A549 (cell line): ENCODE measurements around the gene ANK3. TPM values are rescaled to one million over a fixed set of nuclear protein-coding genes. Genes with fewer than 3 reads are reported as not detected.

ENCODE experiments used
- ATAC-seq, 2 experiments: fragments of 200-7000 bp in 1 of 2; fragments of >200 bp in 1 of 2; cut with Nextera tagmentation in 1 of 2; cut with Tn5 transposase in 1 of 2; 3 replicates each; pipeline versions ENCODE4 v1.8.0 to v1.9.1; 2018 to 2020; ENCODE audit warnings: mild to moderate bottlenecking in 1 of 2, moderate library complexity in 1 of 2
- CTCF ChIA-PET: fragments of 300-600 bp; sonication (Branson Sonifier 250); formaldehyde crosslinking; extraction: SDS; loops from one replicate; lab custom pipeline; 2021; ENCODE audit warnings: antibody characterized with exemption, inconsistent platforms; lab: Yijun Ruan, JAX
- POLR2A ChIA-PET: fragments of 350-600 bp; formaldehyde crosslinking; extraction: SDS; loops from one replicate; lab custom pipeline; 2021; ENCODE audit warnings: antibody characterized with exemption, inconsistent platforms; lab: Yijun Ruan, JAX
- DNase-seq, 2 experiments: peaks; one replicate each; pipeline versions ENCODE4 v3.0.0 to v3.0.0-alpha.2; 2011 to 2016; ENCODE audit warnings: low read depth in 1 of 2, low spot score in 1 of 2
- FAIRE-seq: peaks from 2 replicates; lab custom pipeline; 2011; peaks lifted over from hg19 to GRCh38; lab: Jason Lieb, UNC
- H3K27ac ChIP-seq, 2 experiments: fragments of >200 bp; sonication (Bioruptor Twin); formaldehyde crosslinking; 3 replicates each; pipeline ENCODE4 v1.5.1; 2016 to 2017
- H3K4me1 ChIP-seq: fragments of >200 bp; sonication (Bioruptor Twin); formaldehyde crosslinking; 3 replicates; pipeline ENCODE4 v1.6.1; 2016
- H3K4me2 ChIP-seq: fragments of >200 bp; sonication (Bioruptor Twin); formaldehyde crosslinking; 3 replicates; pipeline ENCODE4 v1.6.1; 2016
- H3K4me3 ChIP-seq: fragments of >200 bp; sonication (Bioruptor Twin); formaldehyde crosslinking; 3 replicates; pipeline ENCODE4 v1.5.1; 2016
- H3K9me3 ChIP-seq: fragments of >200 bp; sonication (Bioruptor Twin); formaldehyde crosslinking; 3 replicates; pipeline ENCODE4 v1.6.1; 2016
- BCL3 ChIP-seq: fragments of >200 bp; sonication (Bioruptor Twin); formaldehyde crosslinking; IDR thresholded peaks from 3 replicates; pipeline ENCODE4 v1.6.1; 2016
- CBX2 ChIP-seq: fragments of 200-600 bp; sonication (generic); IDR thresholded peaks from 2 replicates; pipeline ENCODE4 v1.6.1; 2016; ENCODE audit warnings: low read depth, mild to moderate bottlenecking, borderline replicate concordance
- CHD4 ChIP-seq: fragments of 200-600 bp; sonication (generic); IDR thresholded peaks from 2 replicates; pipeline ENCODE4 v1.6.1; 2016; ENCODE audit warnings: antibody characterized with exemption, mild to moderate bottlenecking, borderline replicate concordance
- EHMT2 ChIP-seq: fragments of 200-600 bp; sonication (generic); IDR thresholded peaks from 2 replicates; pipeline ENCODE4 v1.6.1; 2016; ENCODE audit warnings: antibody characterized with exemption, low read depth, mild to moderate bottlenecking, moderate library complexity
- ESRRA ChIP-seq: fragments of 150-350 bp; IDR thresholded peaks from 2 replicates; pipeline ENCODE4 v1.6.1; 2014; ENCODE audit warnings: mild to moderate bottlenecking, low read length, borderline replicate concordance
- FOSB ChIP-seq: fragments of 250-450 bp; sonication (Bioruptor Pico); IDR thresholded peaks from 2 replicates; pipeline ENCODE4 v1.5.0; 2020; ENCODE audit warnings: mild to moderate bottlenecking, moderate library complexity
- FOSL2 ChIP-seq, 2 experiments: fragments of 450-650 bp in 1 of 2; fragments of >200 bp in 1 of 2; sonication (Bioruptor Twin) in 1 of 2; formaldehyde crosslinking; IDR thresholded peaks; 2 replicates each; pipeline versions ENCODE4 v1.5.0 to v1.6.1; 2016 to 2020; ENCODE audit warnings: mild to moderate bottlenecking in 1 of 2, moderate library complexity in 1 of 2
- FOXS1 ChIP-seq: fragments of 250-450 bp; sonication (Bioruptor Pico); IDR thresholded peaks from 2 replicates; pipeline ENCODE4 v1.5.0; 2020; ENCODE audit warnings: mild to moderate bottlenecking, moderate library complexity
- HOXA7 ChIP-seq: fragments of 250-450 bp; sonication (Bioruptor Pico); IDR thresholded peaks from 2 replicates; pipeline ENCODE4 v1.5.0; 2020; ENCODE audit warnings: mild to moderate bottlenecking, moderate library complexity
- HOXB13 ChIP-seq: fragments of 250-450 bp; sonication (Bioruptor Pico); IDR thresholded peaks from 2 replicates; pipeline ENCODE4 v1.5.0; 2020; ENCODE audit warnings: low read depth, mild to moderate bottlenecking, moderate library complexity
- HOXB5 ChIP-seq: fragments of 250-450 bp; sonication (Bioruptor Pico); IDR thresholded peaks from 2 replicates; pipeline ENCODE4 v1.5.0; 2020; ENCODE audit warnings: mild to moderate bottlenecking, moderate library complexity
- KDM5A ChIP-seq: fragments of 200-600 bp; sonication (generic); IDR thresholded peaks from 2 replicates; pipeline ENCODE4 v1.6.1; 2016; ENCODE audit warnings: antibody characterized with exemption, mild to moderate bottlenecking
- NPAS2 ChIP-seq: fragments of 250-450 bp; sonication (Bioruptor Pico); IDR thresholded peaks from 2 replicates; pipeline ENCODE4 v1.8.0; 2022; ENCODE audit warnings: mild to moderate bottlenecking, moderate library complexity, borderline replicate concordance
- NR3C1 ChIP-seq: fragments of >200 bp; sonication (Bioruptor Twin); formaldehyde crosslinking; IDR thresholded peaks from 3 replicates; pipeline ENCODE4 v1.6.1; 2017
- POLR2AphosphoS2 ChIP-seq: conservative IDR thresholded peaks from 2 replicates; pipeline ENCODE4 v1.6.1; 2012; ENCODE audit warnings: low read length, improper control_type of control experiment, inconsistent platforms
- RAD21 ChIP-seq, 2 experiments: fragments of >200 bp in 1 of 2; sonication (Bioruptor Twin) in 1 of 2; formaldehyde crosslinking in 1 of 2; IDR thresholded peaks in 1 of 2; conservative IDR thresholded peaks in 1 of 2; 2 replicates in 1 of 2; 3 replicates in 1 of 2; pipeline ENCODE4 v1.6.1; 2012 to 2018; ENCODE audit warnings: inconsistent platforms in 1 of 2
- RARB ChIP-seq: fragments of 250-450 bp; sonication (Bioruptor Pico); IDR thresholded peaks from 2 replicates; pipeline ENCODE4 v1.8.0; 2021; ENCODE audit warnings: mild to moderate bottlenecking, moderate library complexity
- RCOR1 ChIP-seq: fragments of 150-350 bp; IDR thresholded peaks from 2 replicates; pipeline ENCODE4 v1.6.1; 2014; ENCODE audit warnings: antibody characterized with exemption, low read length, low read depth
- SREBF2 ChIP-seq: fragments of 450-650 bp; IDR thresholded peaks from 2 replicates; pipeline ENCODE4 v1.6.1; 2014; ENCODE audit warnings: mild to moderate bottlenecking, moderate library complexity
- ZC3H11A ChIP-seq: fragments of 450-650 bp; IDR thresholded peaks from 2 replicates; pipeline ENCODE4 v1.6.1; 2014; ENCODE audit warnings: antibody characterized with exemption, mild to moderate bottlenecking
- ZFP36 ChIP-seq: fragments of 450-650 bp; IDR thresholded peaks from 2 replicates; pipeline ENCODE4 v1.6.1; 2014; ENCODE audit warnings: borderline replicate concordance; ENCODE audit not compliant: partially characterized antibody
- ZSCAN20 ChIP-seq: fragments of 250-450 bp; sonication (Bioruptor Pico); IDR thresholded peaks from 2 replicates; pipeline ENCODE4 v1.8.0; 2022; ENCODE audit warnings: mild to moderate bottlenecking, moderate library complexity
- WGBS: methylation state at CpG from one replicate; pipeline ENCODE4 v1.1.6; 2017; ENCODE audit errors: missing lambda C conversion rate; 5-methylcytosine and 5-hydroxymethylcytosine counted together
- polyA plus RNA-seq, 4 experiments: library from polyadenylated mRNA; depleted of rRNA in 3 of 4; stranded (reverse); fragments of >200 nt; fragmentation: RNase III in 1 of 4; extraction: RNeasy Plus Mini Kit Qiagen cat#74134 plus additional on column Dnase treatment in 1 of 4; gene quantifications; 2 replicates in 3 of 4; 3 replicates in 1 of 4; pipeline ENCODE4 v1.2.3, GENCODE V29; 2011 to 2017
- TF ChIP-seq, protein P1 (sequence below): fragments of >200 bp; sonication (Bioruptor Twin); formaldehyde crosslinking; IDR thresholded peaks from 3 replicates; pipeline ENCODE4 v1.5.1; 2016
- TF ChIP-seq, protein P2 (sequence below): fragments of 150-350 bp; IDR thresholded peaks from 2 replicates; pipeline ENCODE4 v1.6.1; 2014; ENCODE audit warnings: low read depth, mild to moderate bottlenecking, low read length

The ANK3 gene
- polyA plus RNA-seq, 2 of the 4 experiments (the other 2 are of a cell fraction) = 0.56 to 5.4 TPM

- H3K4me2 ChIP-seq = no peak overlapping the region
- 86% methylated on average over 2 of the region's 2 CpGs for WGBS
- no peak for FAIRE-seq
Measured at GRCh38 chr10:60409202-60409601, 19.5 kb upstream of the ANK3 start.

GRCh38 chr10:60406182-60406581 lies 16.5 kb upstream of the ANK3 start:
- no peak for TF ChIP-seq RARB
- no peak for TF ChIP-seq NPAS2 (CRISPR knock-in tag)
- TF ChIP-seq NR3C1 = no peak
- no peak for TF ChIP-seq CBX2
- TF ChIP-seq, protein P1, sequence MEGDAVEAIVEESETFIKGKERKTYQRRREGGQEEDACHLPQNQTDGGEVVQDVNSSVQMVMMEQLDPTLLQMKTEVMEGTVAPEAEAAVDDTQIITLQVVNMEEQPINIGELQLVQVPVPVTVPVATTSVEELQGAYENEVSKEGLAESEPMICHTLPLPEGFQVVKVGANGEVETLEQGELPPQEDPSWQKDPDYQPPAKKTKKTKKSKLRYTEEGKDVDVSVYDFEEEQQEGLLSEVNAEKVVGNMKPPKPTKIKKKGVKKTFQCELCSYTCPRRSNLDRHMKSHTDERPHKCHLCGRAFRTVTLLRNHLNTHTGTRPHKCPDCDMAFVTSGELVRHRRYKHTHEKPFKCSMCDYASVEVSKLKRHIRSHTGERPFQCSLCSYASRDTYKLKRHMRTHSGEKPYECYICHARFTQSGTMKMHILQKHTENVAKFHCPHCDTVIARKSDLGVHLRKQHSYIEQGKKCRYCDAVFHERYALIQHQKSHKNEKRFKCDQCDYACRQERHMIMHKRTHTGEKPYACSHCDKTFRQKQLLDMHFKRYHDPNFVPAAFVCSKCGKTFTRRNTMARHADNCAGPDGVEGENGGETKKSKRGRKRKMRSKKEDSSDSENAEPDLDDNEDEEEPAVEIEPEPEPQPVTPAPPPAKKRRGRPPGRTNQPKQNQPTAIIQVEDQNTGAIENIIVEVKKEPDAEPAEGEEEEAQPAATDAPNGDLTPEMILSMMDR = no peak
- no peak for TF ChIP-seq FOSL2 (IDR thresholded peaks at IDR 0.05)
- no peak for TF ChIP-seq FOSL2 (CRISPR knock-in tag; IDR thresholded peaks at IDR 0.05)
- TF ChIP-seq, protein P2, sequence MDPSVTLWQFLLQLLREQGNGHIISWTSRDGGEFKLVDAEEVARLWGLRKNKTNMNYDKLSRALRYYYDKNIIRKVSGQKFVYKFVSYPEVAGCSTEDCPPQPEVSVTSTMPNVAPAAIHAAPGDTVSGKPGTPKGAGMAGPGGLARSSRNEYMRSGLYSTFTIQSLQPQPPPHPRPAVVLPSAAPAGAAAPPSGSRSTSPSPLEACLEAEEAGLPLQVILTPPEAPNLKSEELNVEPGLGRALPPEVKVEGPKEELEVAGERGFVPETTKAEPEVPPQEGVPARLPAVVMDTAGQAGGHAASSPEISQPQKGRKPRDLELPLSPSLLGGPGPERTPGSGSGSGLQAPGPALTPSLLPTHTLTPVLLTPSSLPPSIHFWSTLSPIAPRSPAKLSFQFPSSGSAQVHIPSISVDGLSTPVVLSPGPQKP = no peak
- TF ChIP-seq ZC3H11A = no peak
- TF ChIP-seq ZSCAN20 (CRISPR knock-in tag) = no peak
- TF ChIP-seq HOXB13 (CRISPR knock-in tag) = no peak
- no peak for TF ChIP-seq FOXS1 (CRISPR knock-in tag)
- no peak for TF ChIP-seq RAD21 (conservative IDR thresholded peaks at IDR 0.05 in 1 of 2, IDR thresholded peaks at IDR 0.05 in 1 of 2)
- TF ChIP-seq HOXA7 (CRISPR knock-in tag) = no peak
- no peak for TF ChIP-seq HOXB5 (CRISPR knock-in tag)
- TF ChIP-seq SREBF2 = no peak
- no peak overlapping the region for H3K4me2 ChIP-seq
- H3K4me1 ChIP-seq = no peaks in the 10 kb centered on the region
- no peaks in the 10 kb centered on the region for H3K9me3 ChIP-seq
- DNase-seq (no peak), FAIRE-seq (no peak), ATAC-seq (no peak)
- ChIA-PET CTCF (no interaction called here), POLR2A (no interaction called here)
- no peak overlapping the region for H3K27ac ChIP-seq
- no peak overlapping the region for H3K4me3 ChIP-seq
- WGBS = 89% methylated on average over 3 of the region's 3 CpGs

More at GRCh38 chr10:60409202-60409601, 19.5 kb upstream of the ANK3 start:
- ATAC-seq = no peak
- ChIA-PET CTCF (interaction anchor here (0.8 to 2.8 kb wide), 6 partner anchors 14 to 170 kb away, joined by 3 to 10 read pairs (median 4); no protein-coding TSS in a partner anchor), POLR2A (no interaction called here)
- no peak for DNase-seq
- Histone ChIP-seq H3K27ac (no peak overlapping the region), H3K4me3 (no peak overlapping the region), H3K4me1 (peaks cover 14% of the 10 kb centered on the region), H3K9me3 (no peaks in the 10 kb centered on the region)
- TF ChIP-seq, protein P1 = no peak
- TF ChIP-seq HOXA7 (CRISPR knock-in tag) = no peak
- TF ChIP-seq EHMT2 = no peak
- TF ChIP-seq ESRRA = no peak
- TF ChIP-seq CHD4 = no peak
- no peak for TF ChIP-seq FOSB
- no peak for TF ChIP-seq RCOR1
- TF ChIP-seq KDM5A = no peak
- no peak for TF ChIP-seq BCL3
- TF ChIP-seq FOSL2 (IDR thresholded peaks at IDR 0.05) = no peak
- TF ChIP-seq FOSL2 (CRISPR knock-in tag; IDR thresholded peaks at IDR 0.05) = no peak
- TF ChIP-seq POLR2AphosphoS2 = no peak
- no peak for TF ChIP-seq RAD21 (conservative IDR thresholded peaks at IDR 0.05 in 1 of 2, IDR thresholded peaks at IDR 0.05 in 1 of 2)
- TF ChIP-seq ZFP36 = no peak
